HepG2 (cell line): Measurements from ENCODE around the gene KIF7. TPM values are rescaled to one million over a fixed set of nuclear protein-coding genes. Genes with fewer than 3 reads are reported as not detected.

ENCODE experiments used
- polyA plus RNA-seq, 8 experiments: library from polyadenylated mRNA; depleted of rRNA in 3 of 8; stranded (reverse) in 7 of 8; unstranded in 1 of 8; fragments of >200 nt; fragmentation: Illumina TruSeq in 4 of 8; extraction: Trizol in 4 of 8; gene quantifications; 2 replicates each; pipeline versions ENCODE4 v1.2.1 to v1.2.3, GENCODE V29; 2011 to 2016; ENCODE audit warnings: low read depth in 4 of 8, missing spikeins in 1 of 8, mixed read lengths in 1 of 8; ENCODE audit not compliant: insufficient read depth in 1 of 8
- total RNA-seq, 5 experiments: library from RNA; depleted of rRNA; stranded (reverse); fragments of >200 nt; fragmentation: Illumina TruSeq; extraction: Trizol; gene quantifications; 2 replicates each; pipeline ENCODE4 v1.2.3, GENCODE V29; 2016; ENCODE audit warnings: low read depth in 1 of 5
- TF ChIP-seq, protein P1 (sequence below): sonication (generic); formaldehyde crosslinking; IDR thresholded peaks from 2 replicates; pipeline ENCODE4 v1.4.0; 2020; ENCODE audit warnings: missing genetic modification reagents

The KIF7 gene
- total and polyA plus RNA-seq, 2 of the 13 experiments (the other 11 are each of a cell fraction or from before 2014, with no cell fraction given) = 1.5 to 6.2 TPM

DNA sequence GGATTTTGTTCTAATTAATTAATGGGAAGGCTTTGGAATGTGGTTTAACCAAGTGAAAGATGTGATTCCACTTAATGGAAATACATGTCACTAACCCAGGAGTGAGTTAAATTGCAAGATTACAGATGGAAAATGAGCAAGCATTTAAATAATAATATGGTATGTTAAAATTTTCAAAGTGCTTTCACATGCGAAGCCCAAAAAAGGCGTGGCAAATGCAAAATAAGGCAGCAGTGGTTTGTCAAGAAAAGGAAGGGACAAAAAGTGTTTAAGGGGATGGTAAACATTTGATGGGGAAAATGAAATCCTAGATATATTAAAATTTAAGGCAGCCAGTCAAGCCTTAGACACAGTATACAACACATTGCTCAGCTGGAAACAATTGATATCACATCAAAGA lies 77.1 kb downstream of the KIF7 start (continued):
- TF ChIP-seq, protein P1, sequence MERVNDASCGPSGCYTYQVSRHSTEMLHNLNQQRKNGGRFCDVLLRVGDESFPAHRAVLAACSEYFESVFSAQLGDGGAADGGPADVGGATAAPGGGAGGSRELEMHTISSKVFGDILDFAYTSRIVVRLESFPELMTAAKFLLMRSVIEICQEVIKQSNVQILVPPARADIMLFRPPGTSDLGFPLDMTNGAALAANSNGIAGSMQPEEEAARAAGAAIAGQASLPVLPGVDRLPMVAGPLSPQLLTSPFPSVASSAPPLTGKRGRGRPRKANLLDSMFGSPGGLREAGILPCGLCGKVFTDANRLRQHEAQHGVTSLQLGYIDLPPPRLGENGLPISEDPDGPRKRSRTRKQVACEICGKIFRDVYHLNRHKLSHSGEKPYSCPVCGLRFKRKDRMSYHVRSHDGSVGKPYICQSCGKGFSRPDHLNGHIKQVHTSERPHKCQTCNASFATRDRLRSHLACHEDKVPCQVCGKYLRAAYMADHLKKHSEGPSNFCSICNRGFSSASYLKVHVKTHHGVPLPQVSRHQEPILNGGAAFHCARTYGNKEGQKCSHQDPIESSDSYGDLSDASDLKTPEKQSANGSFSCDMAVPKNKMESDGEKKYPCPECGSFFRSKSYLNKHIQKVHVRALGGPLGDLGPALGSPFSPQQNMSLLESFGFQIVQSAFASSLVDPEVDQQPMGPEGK (CRISPR knock-in tag) = no peak

Other genes starting within 250 kb of the KIF7 start
- not detected in 2 replicates for gene RHCG, start 158.9 kb downstream of the KIF7 start, total RNA-seq (2016; rRNA removed; fragmentation: Illumina TruSeq; extraction: Trizol)
- not detected in 2 replicates for gene RHCG, start 158.9 kb downstream of the KIF7 start, polyA plus RNA-seq (2011; rRNA removed)
- gene TICRR, start 80.0 kb downstream of the KIF7 start, total RNA-seq (2016; rRNA removed; fragmentation: Illumina TruSeq; extraction: Trizol) = 14.3 and 14.8 TPM in 2 replicates
- gene TICRR, start 80.0 kb downstream of the KIF7 start, polyA plus RNA-seq (2011; rRNA removed) = 3.3 and 4.1 TPM in 2 replicates
- 0.73 and 1.2 TPM in 2 replicates for gene PLIN1, start 23.9 kb upstream of the KIF7 start, total RNA-seq (2016; rRNA removed; fragmentation: Illumina TruSeq; extraction: Trizol)
- gene PLIN1, start 23.9 kb upstream of the KIF7 start, polyA plus RNA-seq (2011; rRNA removed) = 0.74 and 0.78 TPM in 2 replicates
- 13.9 and 15.1 TPM in 2 replicates for gene PEX11A, start 35.3 kb upstream of the KIF7 start, total RNA-seq (2016; rRNA removed; fragmentation: Illumina TruSeq; extraction: Trizol)
- 9.9 and 10.2 TPM in 2 replicates for gene PEX11A, start 35.3 kb upstream of the KIF7 start, polyA plus RNA-seq (2011; rRNA removed)
- not detected in 2 replicates for gene WDR93, start 35.3 kb upstream of the KIF7 start, total RNA-seq (2016; rRNA removed; fragmentation: Illumina TruSeq; extraction: Trizol)
- gene WDR93, start 35.3 kb upstream of the KIF7 start, polyA plus RNA-seq (2011; rRNA removed) = 0.07 and 0.08 TPM in 2 replicates
- gene MESP1, start 95.8 kb upstream of the KIF7 start, total RNA-seq (2016; rRNA removed; fragmentation: Illumina TruSeq; extraction: Trizol) = not detected in 2 replicates
- gene MESP1, start 95.8 kb upstream of the KIF7 start, polyA plus RNA-seq (2011; rRNA removed) = not detected in 2 replicates
- not detected in 2 replicates for gene MESP2, start 120.9 kb upstream of the KIF7 start, total RNA-seq (2016; rRNA removed; fragmentation: Illumina TruSeq; extraction: Trizol)
- gene MESP2, start 120.9 kb upstream of the KIF7 start, polyA plus RNA-seq (2011; rRNA removed) = not detected in 2 replicates
- 34.6 and 60.4 TPM in 2 replicates for gene ANPEP, start 159.4 kb upstream of the KIF7 start, total RNA-seq (2016; rRNA removed; fragmentation: Illumina TruSeq; extraction: Trizol)
- 91.6 and 133 TPM in 2 replicates for gene ANPEP, start 159.4 kb upstream of the KIF7 start, polyA plus RNA-seq (2011; rRNA removed)
- gene AP3S2, start 238.5 kb upstream of the KIF7 start, total RNA-seq (2016; rRNA removed; fragmentation: Illumina TruSeq; extraction: Trizol) = 44.4 and 69.5 TPM in 2 replicates
- 16.5 and 17.6 TPM in 2 replicates for gene AP3S2, start 238.5 kb upstream of the KIF7 start, polyA plus RNA-seq (2011; rRNA removed)